ENCODE results near the gene NOVA2.

The NOVA2 gene

GRCh38 chr19:45973553-45974338, at the start of gene NOVA2:
Gene NOVA2 (minus strand): TSS chr19:45973865. CDS start chr19:45973351, 514 bp downstream.
- Mint-ChIP-seq H3K36me3 (no peaks in the 10 kb centered on the region), H3K4me3 (peak within 1 kb of the TSS; percentile 68), H3K27me3 (peaks cover 48% of the 10 kb centered on the region), H3K9me3 (ENCODE audit: low read depth) (no peaks in the 10 kb centered on the region), H3K27ac (no peak within 1 kb of the TSS), H3K4me1 (ENCODE audit: low read depth) (peaks cover 22% of the 10 kb centered on the region)

GRCh38 chr19:46023311-46023779, 49.7 kb upstream of the NOVA2 start:
- Mint-ChIP-seq H3K27ac (no peak overlapping the region), H3K27me3 (peaks cover 9% of the 10 kb centered on the region), H3K36me3 (peaks cover 2% of the 10 kb centered on the region), H3K4me3 (no peak overlapping the region), H3K9me3 (ENCODE audit: low read depth) (peaks cover 4% of the 10 kb centered on the region), H3K4me1 (ENCODE audit: low read depth) (peaks cover 18% of the 10 kb centered on the region)

GRCh38 chr19:46022431-46023310, 49.0 kb upstream of the NOVA2 start, which contains the start of gene PGLYRP1:
Gene PGLYRP1 (minus strand): TSS chr19:46023053. CDS start chr19:46023021, 32 bp downstream.
- Mint-ChIP-seq H3K36me3 (peaks cover 2% of the 10 kb centered on the region), H3K9me3 (ENCODE audit: low read depth) (peaks cover 4% of the 10 kb centered on the region), H3K4me1 (ENCODE audit: low read depth) (peaks cover 18% of the 10 kb centered on the region), H3K27ac (no peak within 1 kb of the TSS), H3K4me3 (no peak within 1 kb of the TSS), H3K27me3 (peaks cover 9% of the 10 kb centered on the region)

- Mint-ChIP-seq H3K9me3 (ENCODE audit: low read depth) (peaks cover 4% of the 10 kb centered on the region), H3K27ac (no peak overlapping the region), H3K4me1 (ENCODE audit: low read depth) (peaks cover 18% of the 10 kb centered on the region), H3K4me3 (no peak overlapping the region), H3K27me3 (peaks cover 9% of the 10 kb centered on the region), H3K36me3 (peaks cover 2% of the 10 kb centered on the region)
Observed at GRCh38 chr19:46022061-46022430, 48.4 kb upstream of the NOVA2 start.

GRCh38 chr19:46021531-46022041, 47.9 kb upstream of the NOVA2 start:
- Mint-ChIP-seq H3K27me3 (peaks cover 9% of the 10 kb centered on the region), H3K4me1 (ENCODE audit: low read depth) (peaks cover 17% of the 10 kb centered on the region), H3K27ac (no peak overlapping the region), H3K36me3 (peaks cover 1% of the 10 kb centered on the region), H3K4me3 (no peak overlapping the region), H3K9me3 (ENCODE audit: low read depth) (peaks cover 4% of the 10 kb centered on the region)

GRCh38 chr19:46020819-46021125, 47.1 kb upstream of the NOVA2 start:
- Mint-ChIP-seq H3K4me1 (ENCODE audit: low read depth) (peaks cover 13% of the 10 kb centered on the region), H3K9me3 (ENCODE audit: low read depth) (no peaks in the 10 kb centered on the region), H3K27me3 (peaks cover 9% of the 10 kb centered on the region), H3K36me3 (no peaks in the 10 kb centered on the region), H3K4me3 (no peak overlapping the region), H3K27ac (no peak overlapping the region)

GRCh38 chr19:46019270-46019669, 45.6 kb upstream of the NOVA2 start:
- H3K9me3 Mint-ChIP-seq (ENCODE audit: low read depth), result no peaks in the 10 kb centered on the region
- H3K36me3 Mint-ChIP-seq, result peaks cover 2% of the 10 kb centered on the region
- H3K4me3 Mint-ChIP-seq, result no peak overlapping the region
- H3K27ac Mint-ChIP-seq, result no peak overlapping the region
- peaks cover 15% of the 10 kb centered on the region for H3K27me3 Mint-ChIP-seq
- peaks cover 18% of the 10 kb centered on the region for H3K4me1 Mint-ChIP-seq (ENCODE audit: low read depth)

GRCh38 chr19:46018729-46019251, 45.1 kb upstream of the NOVA2 start:
- peaks cover 3% of the 10 kb centered on the region for H3K36me3 Mint-ChIP-seq
- H3K27me3 Mint-ChIP-seq, result peaks cover 11% of the 10 kb centered on the region
- H3K27ac Mint-ChIP-seq, result no peak overlapping the region
- peaks cover 18% of the 10 kb centered on the region for H3K4me1 Mint-ChIP-seq (ENCODE audit: low read depth)
- no peak overlapping the region for H3K4me3 Mint-ChIP-seq
- H3K9me3 Mint-ChIP-seq (ENCODE audit: low read depth), result no peaks in the 10 kb centered on the region

- H3K27ac Mint-ChIP-seq, result no peak overlapping the region
- H3K4me1 Mint-ChIP-seq (ENCODE audit: low read depth), result peaks cover 16% of the 10 kb centered on the region
- peaks cover 8% of the 10 kb centered on the region for H3K27me3 Mint-ChIP-seq
- no peaks in the 10 kb centered on the region for H3K9me3 Mint-ChIP-seq (ENCODE audit: low read depth)
- H3K4me3 Mint-ChIP-seq, result no peak overlapping the region
- peaks cover 3% of the 10 kb centered on the region for H3K36me3 Mint-ChIP-seq
Observed at GRCh38 chr19:46017874-46018675, 44.4 kb upstream of the NOVA2 start.

- H3K36me3 Mint-ChIP-seq, result peaks cover 3% of the 10 kb centered on the region
- peaks cover 8% of the 10 kb centered on the region for H3K27me3 Mint-ChIP-seq
- no peak overlapping the region for H3K27ac Mint-ChIP-seq
- no peaks in the 10 kb centered on the region for H3K9me3 Mint-ChIP-seq (ENCODE audit: low read depth)
- H3K4me1 Mint-ChIP-seq (ENCODE audit: low read depth), result peaks cover 16% of the 10 kb centered on the region
- peak overlapping the region; percentile 44 for H3K4me3 Mint-ChIP-seq
Observed at GRCh38 chr19:46017095-46017429, 43.4 kb upstream of the NOVA2 start.

- Mint-ChIP-seq H3K36me3 (peaks cover 3% of the 10 kb centered on the region), H3K27ac (no peak overlapping the region), H3K4me1 (ENCODE audit: low read depth) (peaks cover 16% of the 10 kb centered on the region), H3K27me3 (peaks cover 8% of the 10 kb centered on the region), H3K9me3 (ENCODE audit: low read depth) (no peaks in the 10 kb centered on the region), H3K4me3 (peak overlapping the region; percentile 87)
Observed at GRCh38 chr19:46016426-46017094, 42.9 kb upstream of the NOVA2 start.

GRCh38 chr19:46015687-46016425, 42.2 kb upstream of the NOVA2 start:
- peaks cover 3% of the 10 kb centered on the region for H3K36me3 Mint-ChIP-seq
- peaks cover 8% of the 10 kb centered on the region for H3K27me3 Mint-ChIP-seq
- no peaks in the 10 kb centered on the region for H3K9me3 Mint-ChIP-seq (ENCODE audit: low read depth)
- H3K27ac Mint-ChIP-seq, result no peak overlapping the region
- peak overlapping the region; percentile 87 for H3K4me3 Mint-ChIP-seq
- peaks cover 16% of the 10 kb centered on the region for H3K4me1 Mint-ChIP-seq (ENCODE audit: low read depth)

- Mint-ChIP-seq H3K36me3 (peaks cover 3% of the 10 kb centered on the region), H3K4me3 (peak overlapping the region; percentile 78), H3K27me3 (peaks cover 8% of the 10 kb centered on the region), H3K4me1 (ENCODE audit: low read depth) (peaks cover 16% of the 10 kb centered on the region), H3K27ac (no peak overlapping the region), H3K9me3 (ENCODE audit: low read depth) (no peaks in the 10 kb centered on the region)
Observed at GRCh38 chr19:46014941-46015686, 41.4 kb upstream of the NOVA2 start.

All from activated naive CD8-positive, alpha-beta T cell (primary cell).